ENCODE results near the gene FBN2. TPM values are rescaled to one million over a fixed set of nuclear protein-coding genes. Genes with fewer than 3 reads are reported as not detected.
A peak's percentile ranks its signal among the peaks of the same experiment; 100 is the strongest.
"Not testable (repeated sequence)": the region's sequence is repeated elsewhere in the genome, so short reads cannot be mapped to it uniquely, and the experiment has no call there.

Gene FBN2
- total and polyA plus RNA-seq, 2 donors (not counting 1 experiment from before 2014, with no cell fraction given) = 43.1 to 80.1 TPM

DNA sequence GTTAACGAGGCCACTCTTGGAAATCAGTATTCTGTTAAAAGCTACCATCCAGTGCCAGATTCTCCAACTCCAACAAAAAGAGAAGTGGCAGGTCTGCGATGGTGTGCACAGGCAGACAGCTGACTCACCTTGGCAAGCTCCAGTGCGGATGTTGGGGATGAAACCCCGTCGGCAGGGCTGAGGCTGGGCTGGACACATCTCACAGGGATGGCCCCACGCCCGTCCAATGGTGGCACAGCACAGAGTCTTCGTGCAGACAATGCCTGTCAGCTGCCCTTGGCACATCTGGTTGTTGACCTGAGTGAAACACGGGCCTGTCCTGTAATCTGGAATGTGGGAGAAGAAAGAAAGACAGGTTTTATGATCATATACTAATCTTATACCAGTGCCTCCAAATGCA lies 73.4 kb downstream of the FBN2 start:
- no peaks in the 10 kb centered on the region for H3K9me3 ChIP-seq (ENCODE audit: control insufficient read depth, insufficient read depth, low read depth, low read length)
- no peaks in the 10 kb centered on the region for H3K36me3 ChIP-seq (ENCODE audit: control insufficient read depth, insufficient read depth, low read length)
- H3K4me2 ChIP-seq (ENCODE audit: extremely low read depth, insufficient read depth, low read length) = no peak overlapping the region
- DNase-seq (ENCODE audit: low read depth in 2 of 2) = peak in 1 of 2 donors; percentile 26
- H3K9ac ChIP-seq (ENCODE audit: insufficient read depth, low read length) = no peak overlapping the region
- H3K4me1 ChIP-seq (ENCODE audit: control insufficient read depth, extremely low read depth, insufficient read depth, low read length) = no peaks in the 10 kb centered on the region
- H3K4me3 ChIP-seq (replicated peaks in 1 of 4; ENCODE audit: control extremely low read depth in 1 of 4, insufficient read depth in 1 of 4, low read depth in 3 of 4, low read length in 4 of 4) = no peak overlapping the region
- TF ChIP-seq EZH2 (IDR thresholded peaks at IDR 0.05; ENCODE audit: low read length, missing control alignments) (no peak), CTCF (conservative IDR thresholded peaks at IDR 0.05 in 1 of 2, IDR thresholded peaks at IDR 0.05 in 1 of 2; ENCODE audit: low read depth in 1 of 2, low read length in 2 of 2) (no peak)
- no peak overlapping the region for H3K27ac ChIP-seq (ENCODE audit: insufficient read depth, low read length)
- no peak overlapping the region for H2AFZ ChIP-seq (ENCODE audit: low read length)
- H3K79me2 ChIP-seq (ENCODE audit: control insufficient read depth, insufficient read depth, low read length) = no peaks in the 10 kb centered on the region
- H3K27me3 ChIP-seq (ENCODE audit: control insufficient read depth, insufficient read depth, low read length) = no peaks in the 10 kb centered on the region
- H4K20me1 ChIP-seq (ENCODE audit: control insufficient read depth, extremely low read depth, insufficient read depth, low read length) = no peaks in the 10 kb centered on the region

GRCh38 chr5:128462330-128462729 lies 75.7 kb downstream of the FBN2 start:
- Histone ChIP-seq H2AFZ (ENCODE audit: low read length) (no peak overlapping the region), H3K4me1 (ENCODE audit: control insufficient read depth, extremely low read depth, insufficient read depth, low read length) (no peaks in the 10 kb centered on the region), H3K9me3 (ENCODE audit: control insufficient read depth, insufficient read depth, low read depth, low read length) (no peaks in the 10 kb centered on the region), H3K36me3 (ENCODE audit: control insufficient read depth, insufficient read depth, low read length) (no peaks in the 10 kb centered on the region), H4K20me1 (ENCODE audit: control insufficient read depth, extremely low read depth, insufficient read depth, low read length) (no peaks in the 10 kb centered on the region), H3K79me2 (ENCODE audit: control insufficient read depth, insufficient read depth, low read length) (no peaks in the 10 kb centered on the region), H3K27me3 (ENCODE audit: control insufficient read depth, insufficient read depth, low read length) (no peaks in the 10 kb centered on the region), H3K27ac (ENCODE audit: insufficient read depth, low read length) (no peak overlapping the region), H3K4me2 (ENCODE audit: extremely low read depth, insufficient read depth, low read length) (no peak overlapping the region), H3K4me3 (replicated peaks in 1 of 4; ENCODE audit: control extremely low read depth in 1 of 4, insufficient read depth in 1 of 4, low read depth in 3 of 4, low read length in 4 of 4) (no peak overlapping the region), H3K9ac (ENCODE audit: insufficient read depth, low read length) (no peak overlapping the region)
- TF ChIP-seq EZH2 (IDR thresholded peaks at IDR 0.05; ENCODE audit: low read length, missing control alignments) = no peak
- no peak for TF ChIP-seq CTCF (conservative IDR thresholded peaks at IDR 0.05 in 1 of 2, IDR thresholded peaks at IDR 0.05 in 1 of 2; ENCODE audit: low read depth in 1 of 2, low read length in 2 of 2)
- no peak for DNase-seq (ENCODE audit: low read depth in 2 of 2)

GRCh38 chr5:128457147-128457915 lies 80.7 kb downstream of the FBN2 start:
- DNase-seq (ENCODE audit: low read depth in 2 of 2); H3K79me2 ChIP-seq (ENCODE audit: control insufficient read depth, insufficient read depth, low read length); H3K27ac ChIP-seq (ENCODE audit: insufficient read depth, low read length); H2AFZ ChIP-seq (ENCODE audit: low read length); H3K36me3 ChIP-seq (ENCODE audit: control insufficient read depth, insufficient read depth, low read length); H3K4me3 ChIP-seq (replicated peaks in 1 of 4; ENCODE audit: control extremely low read depth in 1 of 4, insufficient read depth in 1 of 4, low read depth in 3 of 4, low read length in 4 of 4); H3K9me3 ChIP-seq (ENCODE audit: control insufficient read depth, insufficient read depth, low read depth, low read length); H3K9ac ChIP-seq (ENCODE audit: insufficient read depth, low read length); H3K27me3 ChIP-seq (ENCODE audit: control insufficient read depth, insufficient read depth, low read length); H3K4me2 ChIP-seq (ENCODE audit: extremely low read depth, insufficient read depth, low read length); H3K4me1 ChIP-seq (ENCODE audit: control insufficient read depth, extremely low read depth, insufficient read depth, low read length); H4K20me1 ChIP-seq (ENCODE audit: control insufficient read depth, extremely low read depth, insufficient read depth, low read length): not testable (repeated sequence)

Data from fibroblast of lung (primary cell).